Sigmoid colon (tissue), 4 donors: ENCODE results near the gene GRAMD1A.

Source experiments
- POLR2A ChIP-seq, 2 donors: fragments of 450-650 bp; IDR thresholded peaks; one replicate each; pipeline ENCODE4 v1.6.1; 2016; ENCODE audit warnings: antibody characterized with exemption in 2 of 2, mild to moderate bottlenecking in 2 of 2, moderate library complexity in 2 of 2
- POLR2AphosphoS5 ChIP-seq, 4 donors: sonication (generic); formaldehyde crosslinking; IDR thresholded peaks; one replicate each; pipeline ENCODE4 v1.6.1; 2017; ENCODE audit warnings: antibody characterized with exemption in 4 of 4

DNA sequence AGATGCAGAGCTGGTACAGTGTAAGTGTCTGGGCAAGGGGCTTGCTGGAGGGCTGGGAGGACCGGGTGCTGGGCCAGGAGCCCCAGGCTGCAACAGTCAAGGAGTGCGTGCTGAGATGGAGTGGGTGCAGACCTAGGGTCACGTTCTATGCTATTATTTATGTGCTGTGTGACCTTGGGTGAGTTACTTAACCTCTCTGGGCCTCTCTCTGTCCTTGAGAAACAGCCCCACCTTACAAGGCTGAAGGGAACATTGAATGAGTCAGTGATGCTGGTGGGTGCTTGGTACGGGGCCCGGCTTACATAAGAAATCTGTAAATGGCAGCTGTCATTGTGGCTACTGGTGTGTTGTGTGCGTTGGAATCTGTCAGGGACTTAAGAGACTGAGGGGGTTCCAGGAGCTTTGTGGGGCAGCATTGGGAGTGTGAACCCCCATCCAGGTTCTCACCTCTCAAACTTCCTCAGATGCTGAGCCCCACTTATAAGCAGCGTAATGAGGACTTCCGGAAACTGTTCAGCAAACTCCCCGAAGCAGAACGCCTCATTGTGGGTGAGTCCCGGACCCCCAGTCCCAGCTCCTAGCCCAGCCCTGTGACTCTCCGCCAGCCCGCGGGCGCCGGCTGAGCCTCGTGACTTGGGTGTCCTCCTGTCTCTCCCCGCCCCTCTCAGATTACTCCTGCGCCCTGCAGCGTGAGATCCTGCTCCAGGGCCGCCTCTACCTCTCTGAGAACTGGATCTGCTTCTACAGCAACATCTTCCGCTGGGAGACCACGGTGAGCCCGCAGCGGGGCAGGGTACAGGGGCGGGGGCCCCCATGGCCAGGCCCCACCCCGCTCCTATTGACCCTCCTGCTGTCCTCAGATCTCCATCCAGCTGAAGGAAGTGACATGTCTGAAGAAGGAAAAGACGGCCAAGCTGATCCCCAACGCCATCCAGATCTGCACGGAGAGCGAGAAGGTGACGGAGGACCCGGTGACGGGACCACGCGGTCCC lies 9.6 kb downstream of the GRAMD1A start:
- TF ChIP-seq POLR2A (IDR thresholded peaks at IDR 0.05) (no peak), POLR2AphosphoS5 (IDR thresholded peaks at IDR 0.05) (no peak)
